IPS DF 6.9 (cell line): Measurements from ENCODE around the gene RNF166.

Experiments used
- DNase-seq: peaks from one replicate; pipeline ENCODE4 v3.0.0-alpha.2; 2013; ENCODE audit warnings: low read depth, low spot score
- H3K27ac ChIP-seq: one replicate; pipeline ENCODE4 v1.5.1; 2013; ENCODE audit warnings: low read length, control low read depth
- H3K27me3 ChIP-seq: 2 replicates; pipeline ENCODE4 v1.6.1; 2013; ENCODE audit warnings: mild to moderate bottlenecking, low read length; ENCODE audit not compliant: control insufficient read depth, insufficient read depth
- H3K36me3 ChIP-seq: 2 replicates; pipeline ENCODE4 v1.6.1; 2013; ENCODE audit warnings: low read length; ENCODE audit not compliant: control insufficient read depth, insufficient read depth
- H3K4me1 ChIP-seq: 2 replicates; pipeline ENCODE4 v1.6.1; 2013; ENCODE audit warnings: low read length; ENCODE audit not compliant: control insufficient read depth, insufficient read depth
- H3K4me3 ChIP-seq: 2 replicates; pipeline ENCODE4 v1.5.1; 2013; ENCODE audit warnings: mild to moderate bottlenecking, low read length
- H3K9me3 ChIP-seq: 2 replicates; pipeline ENCODE4 v1.6.1; 2013; ENCODE audit warnings: low read length, inconsistent platforms; ENCODE audit not compliant: control insufficient read depth, insufficient read depth
- WGBS: extraction: QIAGEN DNeasy Blood & Tissue Kit; methylation state at CpG from one replicate; pipeline ENCODE4 v1.1.7; 2013; ENCODE audit warnings: mixed read lengths, missing lambda C conversion rate; ENCODE audit not compliant: insufficient read length, insufficient coverage; 5-methylcytosine and 5-hydroxymethylcytosine counted together

The RNF166 gene

GRCh38 chr16:88681709-88682451 is 24.3 kb downstream of the RNF166 start:
- no peaks in the 10 kb centered on the region for H3K27me3 ChIP-seq
- WGBS, result no CpG with 5 or more reads among the region's 21 CpGs
- H3K27ac ChIP-seq, result no peak overlapping the region
- no peak for DNase-seq
- no peak overlapping the region for H3K4me3 ChIP-seq
- no peaks in the 10 kb centered on the region; the same call in 1 of the 2 replicates for H3K36me3 ChIP-seq
- H3K4me1 ChIP-seq, result peaks cover 2% of the 10 kb centered on the region; the same call in 1 of the 2 replicates
- no peaks in the 10 kb centered on the region for H3K9me3 ChIP-seq

- Histone ChIP-seq H3K36me3 (peaks cover 3% of the 10 kb centered on the region; the same call in 1 of the 2 replicates), H3K27me3 (no peaks in the 10 kb centered on the region), H3K27ac (no peak overlapping the region), H3K4me1 (no peaks in the 10 kb centered on the region), H3K4me3 (no peak overlapping the region), H3K9me3 (no peaks in the 10 kb centered on the region)
- no peak for DNase-seq
- no CpG with 5 or more reads among the region's 31 CpGs for WGBS
Observed at GRCh38 chr16:88681084-88681680, 25.0 kb downstream of the RNF166 start.

DNA sequence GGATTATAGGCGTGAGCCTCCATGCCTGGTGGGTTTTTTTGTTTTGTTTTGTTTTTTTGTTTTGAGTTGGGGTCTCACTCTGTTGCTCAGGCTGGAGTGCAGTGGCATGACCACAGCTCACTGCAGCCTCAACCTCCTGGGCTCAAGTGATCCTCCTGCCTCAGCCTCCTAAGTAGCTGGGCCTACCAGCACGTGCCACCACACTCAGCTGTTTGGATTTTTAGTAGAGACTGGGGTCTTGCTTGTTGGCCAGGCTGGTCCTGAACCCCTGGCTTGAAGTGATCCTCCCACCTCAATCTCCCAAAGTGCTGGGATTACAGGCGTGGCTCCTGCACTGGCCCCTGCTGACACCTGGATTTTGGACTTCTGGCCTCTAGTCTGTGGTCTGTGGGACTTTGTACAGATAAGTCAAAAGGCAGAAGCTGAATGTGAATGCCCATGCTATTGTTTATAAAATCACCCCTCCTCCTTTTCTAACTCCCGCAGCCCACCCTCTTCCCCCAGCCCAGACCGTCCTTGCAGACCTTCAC is 25.6 kb downstream of the RNF166 start:
- H3K4me1 ChIP-seq, result no peaks in the 10 kb centered on the region
- peaks cover 3% of the 10 kb centered on the region; the same call in 1 of the 2 replicates for H3K36me3 ChIP-seq
- no peaks in the 10 kb centered on the region for H3K9me3 ChIP-seq
- H3K4me3 ChIP-seq, result no peak overlapping the region
- no peak overlapping the region for H3K27ac ChIP-seq
- H3K27me3 ChIP-seq, result no peaks in the 10 kb centered on the region
- no CpG with 5 or more reads among the region's 5 CpGs for WGBS
- no peak for DNase-seq

DNA sequence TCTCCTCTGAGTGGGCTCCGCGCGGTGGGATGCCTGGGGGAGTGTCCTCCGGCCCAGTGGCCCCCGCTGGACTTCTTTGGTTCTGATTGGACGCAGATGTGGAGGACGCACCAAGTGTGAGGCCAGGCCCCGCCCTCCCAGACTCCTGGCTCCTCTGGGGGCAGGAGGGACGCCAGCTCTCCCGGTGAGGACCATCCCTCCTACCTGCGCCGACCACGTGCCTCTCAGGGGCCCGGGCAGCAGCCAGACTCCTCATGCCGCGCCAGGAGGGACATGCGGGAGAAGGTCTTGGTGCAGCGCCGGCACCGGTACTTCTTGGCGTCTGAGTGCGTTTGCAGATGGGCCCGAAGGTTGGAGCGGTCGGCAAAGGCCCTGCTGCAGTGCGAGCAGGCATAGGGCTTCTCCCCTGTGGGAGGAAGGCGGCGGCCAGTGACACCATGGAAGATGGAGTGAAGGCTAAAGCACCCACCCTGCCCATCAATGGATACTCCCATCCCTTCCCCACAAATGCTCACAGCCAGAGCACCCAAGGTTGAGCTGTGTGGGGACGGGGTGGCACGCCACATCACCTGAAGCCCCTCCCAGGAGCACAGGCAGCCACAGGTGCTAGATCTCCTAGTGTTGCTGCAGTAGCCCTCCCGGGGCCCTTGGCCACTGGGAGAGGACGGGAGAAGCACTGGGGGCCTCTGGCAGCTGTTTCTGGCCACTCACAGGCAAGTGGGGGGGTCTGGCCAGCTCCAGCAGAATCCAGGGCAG is 27.8 kb downstream of the RNF166 start:
- Histone ChIP-seq H3K36me3 (peaks cover 3% of the 10 kb centered on the region; the same call in 1 of the 2 replicates), H3K27ac (no peak overlapping the region), H3K4me3 (no peak overlapping the region), H3K9me3 (no peaks in the 10 kb centered on the region), H3K4me1 (no peaks in the 10 kb centered on the region), H3K27me3 (no peaks in the 10 kb centered on the region)
- no CpG with 5 or more reads among the region's 32 CpGs for WGBS
- DNase-seq, result no peak

DNA sequence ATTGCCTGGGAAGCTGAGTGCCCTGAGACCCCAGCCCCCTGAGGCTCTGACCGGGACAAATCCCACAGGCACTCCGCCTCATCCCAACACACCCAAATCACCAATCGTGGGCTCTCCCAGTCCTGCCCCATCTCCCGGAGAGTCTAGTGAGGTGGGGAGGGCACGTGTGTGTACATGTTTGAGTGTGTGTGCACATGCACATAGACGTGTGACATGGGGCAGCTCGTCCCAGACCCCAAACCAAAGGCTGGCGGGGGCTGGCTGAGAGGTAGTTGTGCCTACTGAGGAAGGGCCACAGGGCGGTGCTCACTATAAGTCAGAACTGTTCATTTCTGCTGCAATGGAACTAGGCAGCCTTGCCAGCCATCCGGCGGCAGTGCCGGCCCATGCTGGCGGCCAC is 28.5 kb downstream of the RNF166 start:
- Histone ChIP-seq H3K4me1 (no peaks in the 10 kb centered on the region), H3K4me3 (no peak overlapping the region), H3K27me3 (no peaks in the 10 kb centered on the region), H3K27ac (no peak overlapping the region), H3K9me3 (no peaks in the 10 kb centered on the region), H3K36me3 (peaks cover 3% of the 10 kb centered on the region; the same call in 1 of the 2 replicates)
- WGBS, result no CpG with 5 or more reads among the region's 13 CpGs
- no peak for DNase-seq

- no peak overlapping the region for H3K27ac ChIP-seq
- no peaks in the 10 kb centered on the region for H3K4me1 ChIP-seq
- no CpG with 5 or more reads among the region's 22 CpGs for WGBS
- no peaks in the 10 kb centered on the region for H3K9me3 ChIP-seq
- no peak overlapping the region for H3K4me3 ChIP-seq
- DNase-seq, result no peak
- no peaks in the 10 kb centered on the region for H3K27me3 ChIP-seq
- H3K36me3 ChIP-seq, result peaks cover 3% of the 10 kb centered on the region; the same call in 1 of the 2 replicates
Observed at GRCh38 chr16:88676502-88677242, 29.5 kb downstream of the RNF166 start.

- no peak for DNase-seq
- no peak overlapping the region for H3K4me3 ChIP-seq
- H3K27me3 ChIP-seq, result no peaks in the 10 kb centered on the region
- peaks cover 3% of the 10 kb centered on the region; the same call in 1 of the 2 replicates for H3K36me3 ChIP-seq
- H3K9me3 ChIP-seq, result no peaks in the 10 kb centered on the region
- WGBS, result no CpG with 5 or more reads among the region's 19 CpGs
- H3K27ac ChIP-seq, result no peak overlapping the region
- no peaks in the 10 kb centered on the region for H3K4me1 ChIP-seq
Observed at GRCh38 chr16:88673716-88674379, 32.4 kb downstream of the RNF166 start.

DNA sequence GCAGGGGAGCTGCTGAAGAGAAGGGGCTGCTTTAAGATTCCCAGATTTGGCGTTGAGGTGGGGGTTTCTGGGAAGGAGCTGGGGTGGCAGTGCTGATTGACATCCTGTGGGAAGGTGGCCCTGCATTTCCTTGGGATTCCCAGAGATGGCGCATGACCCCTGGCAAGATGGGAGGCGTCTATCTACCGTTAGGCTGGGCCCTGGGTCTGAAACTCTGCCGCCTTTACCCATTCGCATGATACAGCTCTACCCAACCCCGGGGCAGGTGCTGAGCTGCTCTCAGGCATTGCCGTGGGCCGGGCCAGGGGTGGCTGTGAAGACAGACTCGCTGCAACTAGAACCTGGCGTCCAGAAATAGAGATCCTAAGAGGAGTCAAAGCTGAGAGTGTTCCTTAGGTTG is 33.4 kb downstream of the RNF166 start:
- no peaks in the 10 kb centered on the region for H3K27me3 ChIP-seq
- no peak for DNase-seq
- H3K27ac ChIP-seq, result no peak overlapping the region
- H3K4me3 ChIP-seq, result no peak overlapping the region
- peaks cover 3% of the 10 kb centered on the region; the same call in 1 of the 2 replicates for H3K36me3 ChIP-seq
- no peaks in the 10 kb centered on the region for H3K9me3 ChIP-seq
- H3K4me1 ChIP-seq, result no peaks in the 10 kb centered on the region
- WGBS, result no CpG with 5 or more reads among the region's 11 CpGs

DNA sequence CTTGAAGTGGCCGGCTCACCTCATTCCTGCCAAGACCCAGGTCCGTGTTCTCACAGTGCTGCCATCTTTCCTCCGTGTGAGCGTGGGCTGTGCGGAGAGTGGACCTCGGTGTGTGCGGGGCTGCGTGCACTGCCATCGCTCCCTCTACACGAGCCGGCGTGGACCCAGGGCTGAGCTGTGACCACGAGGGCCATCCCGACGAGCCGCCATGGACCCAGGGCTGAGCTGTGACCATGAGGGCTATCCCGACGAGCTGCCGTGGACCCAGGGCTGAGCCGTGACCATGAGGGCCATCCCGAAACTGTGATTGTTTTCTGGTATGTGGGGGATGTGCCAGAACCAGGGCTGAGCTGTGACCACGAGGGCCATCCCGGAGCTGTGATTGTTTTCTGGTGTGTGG is 34.4 kb downstream of the RNF166 start:
- no peaks in the 10 kb centered on the region for H3K27me3 ChIP-seq
- no peak for DNase-seq
- H3K36me3 ChIP-seq, result peaks cover 3% of the 10 kb centered on the region; the same call in 1 of the 2 replicates
- no CpG with 5 or more reads among the region's 23 CpGs for WGBS
- H3K27ac ChIP-seq, result no peak overlapping the region
- H3K4me1 ChIP-seq, result no peaks in the 10 kb centered on the region
- H3K9me3 ChIP-seq, result no peaks in the 10 kb centered on the region
- H3K4me3 ChIP-seq, result no peak overlapping the region
